ENCODE data around the gene KRTAP16-1. TPM values are rescaled to one million over a fixed set of nuclear protein-coding genes. Genes with fewer than 3 reads are reported as not detected.

KRTAP16-1 gene
- total and polyA plus RNA-seq, 2 donors (not counting 1 experiment from before 2014, with no cell fraction given): 0.16 TPM; not detected in 1

GRCh38 chr17:41302981-41303380 lies 6.1 kb downstream of the KRTAP16-1 start:
- 100% methylated on average over 3 of the region's 4 CpGs for WGBS (ENCODE audit: insufficient coverage)
- Histone ChIP-seq H3K4me2 (replicated peaks; ENCODE audit: low read depth, low read length, poor library complexity, severe bottlenecking) (no peak overlapping the region), H2AFZ (ENCODE audit: insufficient read depth, low read depth, low read length, poor library complexity, severe bottlenecking) (no peak overlapping the region), H3K4me1 (ENCODE audit: control insufficient read depth in 2 of 2, insufficient read depth in 2 of 2, low read length in 2 of 2) (peaks cover 18 to 19% of the 10 kb centered on the region in 2 donors), H3K27ac (ENCODE audit: low read length in 2 of 2) (no peak overlapping the region), H3K9me3 (ENCODE audit: control extremely low read depth in 1 of 3, control insufficient read depth in 2 of 3, insufficient read depth in 1 of 3, low read length in 2 of 3) (no peaks in the 10 kb centered on the region), H3K79me2 (ENCODE audit: control insufficient read depth, insufficient read depth, low read length) (no peaks in the 10 kb centered on the region), H3K9ac (ENCODE audit: low read length) (no peak overlapping the region), H3K4me3 (ENCODE audit: control extremely low read depth in 1 of 5, extremely low read depth in 1 of 5, insufficient read depth in 1 of 5, low read depth in 2 of 5, low read length in 4 of 5) (no peak overlapping the region), H3K27me3 (replicated peaks in 1 of 4; ENCODE audit: control extremely low read depth in 1 of 4, control insufficient read depth in 3 of 4, insufficient read depth in 4 of 4, low read length in 3 of 4) (no peaks in the 10 kb centered on the region), H3K36me3 (replicated peaks in 1 of 2; ENCODE audit: control extremely low read depth in 1 of 2, control insufficient read depth in 1 of 2, extremely low read depth in 1 of 2, insufficient read depth in 2 of 2, low read length in 1 of 2) (no peaks in the 10 kb centered on the region), H4K20me1 (ENCODE audit: control insufficient read depth, insufficient read depth, low read length, poor library complexity, severe bottlenecking) (no peaks in the 10 kb centered on the region)
- TF ChIP-seq EZH2 (IDR thresholded peaks at IDR 0.05; ENCODE audit: borderline replicate concordance, insufficient read depth, low read depth, low read length, poor library complexity, severe bottlenecking): no peak
- TF ChIP-seq CTCF (IDR thresholded peaks at IDR 0.05): no peak
- CTCF ChIA-PET: interaction anchor here (1.4 kb wide), 1 partner anchor 11 kb away, joined by 4 read pairs; no protein-coding TSS in a partner anchor
- intact Hi-C loops (cut with micrococcal nuclease): no loop called here
- ATAC-seq (ENCODE audit: low read depth) (no peak), DNase-seq (no peak)
- H3K4me1 Mint-ChIP-seq: peaks cover 25% of the 10 kb centered on the region
- peaks cover 10% of the 10 kb centered on the region for H3K27me3 Mint-ChIP-seq
- H3K27ac Mint-ChIP-seq: no peak overlapping the region
- H3K9me3 Mint-ChIP-seq (ENCODE audit: insufficient read depth): peaks cover 2% of the 10 kb centered on the region
- POLR2A ChIA-PET: no interaction called here
- H3K4me3 Mint-ChIP-seq: no peak overlapping the region

GRCh38 chr17:41301916-41302901 lies 6.9 kb downstream of the KRTAP16-1 start, which contains the start of gene KRTAP29-1:
KRTAP29-1 (minus strand) TSS chr17:41302851; CDS start chr17:41302851, 0 bp downstream.
- Histone ChIP-seq H3K4me3 (ENCODE audit: control extremely low read depth in 1 of 5, extremely low read depth in 1 of 5, insufficient read depth in 1 of 5, low read depth in 2 of 5, low read length in 4 of 5) (no peak within 1 kb of the TSS), H3K4me2 (replicated peaks; ENCODE audit: low read depth, low read length, poor library complexity, severe bottlenecking) (no peak within 1 kb of the TSS), H2AFZ (ENCODE audit: insufficient read depth, low read depth, low read length, poor library complexity, severe bottlenecking) (no peak within 1 kb of the TSS), H3K79me2 (ENCODE audit: control insufficient read depth, insufficient read depth, low read length) (no peaks in the 10 kb centered on the region), H3K9ac (ENCODE audit: low read length) (no peak within 1 kb of the TSS), H3K36me3 (replicated peaks in 1 of 2; ENCODE audit: control extremely low read depth in 1 of 2, control insufficient read depth in 1 of 2, extremely low read depth in 1 of 2, insufficient read depth in 2 of 2, low read length in 1 of 2) (no peaks in the 10 kb centered on the region), H3K27me3 (replicated peaks in 1 of 4; ENCODE audit: control extremely low read depth in 1 of 4, control insufficient read depth in 3 of 4, insufficient read depth in 4 of 4, low read length in 3 of 4) (no peaks in the 10 kb centered on the region), H3K4me1 (ENCODE audit: control insufficient read depth in 2 of 2, insufficient read depth in 2 of 2, low read length in 2 of 2) (peaks cover 11 to 12% of the 10 kb centered on the region in 2 donors), H4K20me1 (ENCODE audit: control insufficient read depth, insufficient read depth, low read length, poor library complexity, severe bottlenecking) (no peaks in the 10 kb centered on the region), H3K9me3 (ENCODE audit: control extremely low read depth in 1 of 3, control insufficient read depth in 2 of 3, insufficient read depth in 1 of 3, low read length in 2 of 3) (no peaks in the 10 kb centered on the region), H3K27ac (ENCODE audit: low read length in 2 of 2) (no peak within 1 kb of the TSS)
- H3K27me3 Mint-ChIP-seq: peaks cover 10% of the 10 kb centered on the region
- 83% methylated on average over 11 of the region's 11 CpGs for WGBS (ENCODE audit: insufficient coverage)
- ChIA-PET POLR2A (no interaction called here), CTCF (interaction anchor here (1.4 kb wide), 1 partner anchor 12 kb away, joined by 4 read pairs; no protein-coding TSS in a partner anchor)
- H3K9me3 Mint-ChIP-seq (ENCODE audit: insufficient read depth): peaks cover 2% of the 10 kb centered on the region
- H3K27ac Mint-ChIP-seq: no peak within 1 kb of the TSS
- no peak for DNase-seq
- no peak within 1 kb of the TSS for H3K4me3 Mint-ChIP-seq
- TF ChIP-seq CTCF (IDR thresholded peaks at IDR 0.05) (no peak), EZH2 (IDR thresholded peaks at IDR 0.05; ENCODE audit: borderline replicate concordance, insufficient read depth, low read depth, low read length, poor library complexity, severe bottlenecking) (no peak)
- intact Hi-C loops (cut with micrococcal nuclease): no loop called here
- ATAC-seq (ENCODE audit: low read depth): no peak
- H3K4me1 Mint-ChIP-seq: peaks cover 17% of the 10 kb centered on the region

Data from B cell (primary cell).